Effector memory CD8-positive, alpha-beta T cell (primary cell): Measurements from ENCODE around the gene SLX9.
"Not testable (repeated sequence)": the region's sequence is repeated elsewhere in the genome, so short reads cannot be mapped to it uniquely, and the experiment has no call there.

ENCODE experiments used
- ATAC-seq: fragments of 150-1000 bp; cut with Tn5 transposase; replicated peaks from 2 replicates; pipeline ENCODE4 v1.10.0; 2021; ENCODE audit warnings: mild to moderate bottlenecking, moderate library complexity
- DNase-seq, 3 experiments: peaks; one replicate each; pipeline ENCODE4 v3.0.0; 2021
- H3K27ac Mint-ChIP-seq, 2 donors: one replicate each; pipeline ENCODE4 v1.8.0; 2022; ENCODE audit warnings: mild to moderate bottlenecking in 2 of 2, mixed read lengths in 2 of 2, moderate library complexity in 2 of 2
- H3K27me3 Mint-ChIP-seq, 2 donors: one replicate each; pipeline ENCODE4 v1.8.0; 2022; ENCODE audit warnings: mixed read lengths in 2 of 2
- H3K36me3 Mint-ChIP-seq: one replicate; pipeline ENCODE4 v1.8.0; 2022; ENCODE audit warnings: mild to moderate bottlenecking, moderate library complexity, mixed read lengths; ENCODE audit not compliant: insufficient read depth
- H3K4me1 Mint-ChIP-seq, 2 donors: one replicate each; pipeline ENCODE4 v1.8.0; 2022; ENCODE audit warnings: low read depth in 2 of 2, mixed read lengths in 2 of 2
- H3K4me3 Mint-ChIP-seq, 2 donors: one replicate each; pipeline ENCODE4 v1.8.0; 2022; ENCODE audit warnings: mild to moderate bottlenecking in 2 of 2, mixed read lengths in 2 of 2, moderate library complexity in 2 of 2
- H3K9me3 Mint-ChIP-seq, 2 donors: one replicate each; pipeline ENCODE4 v1.8.0; 2022; ENCODE audit warnings: mixed read lengths in 2 of 2

SLX9 gene

GRCh38 chr21:44926331-44927101 lies 13.3 kb upstream of the SLX9 start:
- Mint-ChIP-seq H3K27me3 (no peaks in the 10 kb centered on the region), H3K36me3 (peaks cover 28% of the 10 kb centered on the region), H3K4me1 (peaks cover 71 to 87% of the 10 kb centered on the region in 2 donors), H3K27ac (peak overlapping the region; percentile 85 to 99), H3K4me3 (peak overlapping the region; percentile 87 to 90), H3K9me3 (no peaks in the 10 kb centered on the region)
- peak; percentile 31 for ATAC-seq
- peak; percentile 41 to 44 (median 44) for DNase-seq

DNA sequence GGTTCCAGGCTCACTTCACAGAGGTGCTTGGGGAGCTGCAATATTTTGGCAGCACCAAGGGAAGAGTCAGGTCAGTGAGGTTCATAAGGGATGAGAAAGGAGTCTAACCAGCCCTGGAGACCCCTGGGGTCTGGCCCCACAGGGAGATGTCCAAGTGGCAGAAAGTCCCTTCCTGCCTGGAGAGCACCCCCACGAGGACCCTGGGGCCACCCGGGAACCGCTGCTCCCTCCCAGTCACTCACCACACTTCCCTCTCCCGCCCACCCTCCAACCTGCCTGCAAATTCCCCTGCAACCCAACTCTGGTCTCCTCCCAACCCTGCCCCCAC lies 12.6 kb upstream of the SLX9 start:
- ATAC-seq: no peak
- no peak for DNase-seq
- Mint-ChIP-seq H3K27me3 (no peaks in the 10 kb centered on the region), H3K27ac (peak overlapping the region; percentile 85 to 99), H3K4me1 (peaks cover 67 to 82% of the 10 kb centered on the region in 2 donors), H3K36me3 (peaks cover 28% of the 10 kb centered on the region), H3K9me3 (no peaks in the 10 kb centered on the region), H3K4me3 (peak overlapping the region; percentile 87 to 90)

DNA sequence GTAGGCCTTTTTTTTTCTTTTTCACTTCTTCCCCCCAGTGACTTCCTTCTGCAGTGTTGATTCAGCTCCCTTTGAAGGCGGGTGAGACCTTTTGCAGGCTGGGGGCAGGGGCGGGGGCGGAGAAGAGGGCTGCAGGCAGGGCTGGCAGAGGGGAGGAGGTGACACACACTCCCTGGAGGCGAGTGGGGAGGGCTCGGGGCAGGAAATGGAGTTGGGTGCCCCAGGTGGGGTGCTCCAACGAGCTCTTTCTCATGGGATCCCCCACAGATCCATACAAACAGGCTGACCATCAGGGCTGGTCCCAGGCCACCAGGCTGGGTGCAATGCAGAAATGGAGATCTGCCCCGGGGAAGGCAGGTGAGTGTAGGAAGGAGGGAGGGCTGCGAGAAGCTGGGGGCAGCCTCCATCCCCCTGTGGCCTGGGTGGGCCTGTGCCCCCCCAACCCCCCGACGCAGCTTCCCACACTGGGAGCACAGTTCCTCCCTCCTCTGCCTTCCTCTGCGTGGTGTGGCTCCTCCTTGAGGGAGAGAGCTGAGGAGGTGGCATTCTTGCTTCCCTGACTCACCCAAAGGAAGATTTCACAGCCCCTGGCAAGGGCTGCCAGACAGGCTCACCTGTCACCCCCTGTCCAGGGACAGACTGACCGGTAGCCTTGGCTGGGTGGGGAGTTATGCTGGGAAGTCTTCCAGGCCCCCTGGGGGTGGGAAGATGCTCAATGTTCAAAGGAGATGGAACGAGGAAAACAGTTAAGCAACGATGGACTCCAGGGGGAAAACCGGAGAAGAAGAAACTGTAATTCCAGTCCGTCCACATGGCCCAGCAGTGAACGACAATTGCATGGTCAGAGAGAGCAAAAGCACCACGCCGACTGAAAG lies 12.0 kb upstream of the SLX9 start:
- Mint-ChIP-seq H3K4me3 (peak overlapping the region; percentile 87 to 90), H3K27me3 (no peaks in the 10 kb centered on the region), H3K36me3 (peaks cover 28% of the 10 kb centered on the region), H3K9me3 (no peaks in the 10 kb centered on the region), H3K27ac (peak overlapping the region; percentile 85 to 99), H3K4me1 (peaks cover 65 to 77% of the 10 kb centered on the region in 2 donors)
- ATAC-seq: peak; percentile 70
- DNase-seq: peak; percentile 62 to 69 (median 67)

- not testable (repeated sequence) for H3K27me3 Mint-ChIP-seq, H3K9me3 Mint-ChIP-seq, DNase-seq, ATAC-seq
- Mint-ChIP-seq H3K27ac (peak overlapping the region; percentile 88 to 99), H3K36me3 (peaks cover 28% of the 10 kb centered on the region), H3K4me1 (peaks cover 66 to 72% of the 10 kb centered on the region in 2 donors), H3K4me3 (peak overlapping the region; percentile 87 to 90)
These were observed 11.2 kb upstream of the SLX9 start for GRCh38 chr21:44928500-44929241.

DNA sequence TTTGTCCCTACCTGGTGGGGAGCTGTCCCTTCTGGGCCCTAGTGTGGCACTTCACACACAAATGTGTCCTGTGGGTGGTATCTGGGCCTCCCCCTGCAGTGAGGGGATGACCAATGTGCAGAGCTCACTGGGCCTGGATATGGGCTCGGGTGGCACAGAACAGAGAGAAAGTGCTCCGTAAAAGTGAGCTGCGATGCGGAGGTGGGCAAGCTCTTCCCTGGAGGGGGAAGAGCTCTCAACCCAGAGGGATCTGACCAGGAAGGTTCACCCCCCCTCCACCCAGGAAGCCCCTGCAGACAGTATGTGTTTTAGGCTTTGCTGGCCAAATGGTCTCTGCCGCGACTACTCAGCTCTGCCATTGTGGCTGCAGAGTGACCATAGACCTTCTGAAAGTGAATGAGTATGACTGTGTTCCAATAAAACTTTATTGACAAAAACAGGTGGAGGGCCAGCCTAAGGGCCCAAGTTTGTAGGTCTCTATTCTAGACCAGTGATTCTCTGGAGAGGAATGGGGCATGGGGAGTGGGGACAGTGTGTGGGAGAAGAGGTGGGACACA lies 10.5 kb upstream of the SLX9 start:
- no peak for DNase-seq
- H3K27ac Mint-ChIP-seq: peak overlapping the region; percentile 88 to 99
- H3K27me3 Mint-ChIP-seq: no peaks in the 10 kb centered on the region
- peaks cover 28% of the 10 kb centered on the region for H3K36me3 Mint-ChIP-seq
- no peak for ATAC-seq
- H3K4me1 Mint-ChIP-seq: peaks cover 60 to 65% of the 10 kb centered on the region in 2 donors
- H3K9me3 Mint-ChIP-seq: no peaks in the 10 kb centered on the region
- peak overlapping the region; percentile 87 to 90 for H3K4me3 Mint-ChIP-seq

GRCh38 chr21:44929799-44930542 lies 9.9 kb upstream of the SLX9 start:
- Mint-ChIP-seq H3K27ac (peak overlapping the region; percentile 88 to 99), H3K9me3 (no peaks in the 10 kb centered on the region), H3K27me3 (no peaks in the 10 kb centered on the region), H3K4me3 (peak overlapping the region; percentile 87 to 90), H3K4me1 (peaks cover 54 to 59% of the 10 kb centered on the region in 2 donors), H3K36me3 (peaks cover 28% of the 10 kb centered on the region)
- DNase-seq: no peak
- no peak for ATAC-seq

DNA sequence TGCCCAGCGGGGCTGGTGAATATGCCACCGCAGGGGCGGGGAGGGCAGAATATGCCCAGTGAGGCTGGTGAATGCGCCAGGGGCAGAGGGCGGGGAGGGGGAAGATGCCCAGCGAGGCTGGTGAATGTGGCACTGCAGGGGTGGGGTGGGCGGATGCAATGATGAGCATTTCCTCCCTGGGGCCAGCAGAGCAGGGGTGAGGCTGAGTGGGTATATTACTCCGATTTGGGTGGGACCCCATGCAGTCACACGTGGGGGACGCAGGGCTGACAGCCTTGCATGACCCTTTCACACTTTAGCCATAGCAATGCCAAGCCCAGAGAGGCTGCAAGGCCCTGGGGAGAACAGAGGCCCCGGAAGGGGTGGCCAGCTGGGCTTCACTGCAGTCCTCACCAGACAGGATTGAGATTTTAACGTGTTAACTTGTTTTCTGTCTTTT lies 9.3 kb upstream of the SLX9 start:
- H3K36me3 Mint-ChIP-seq: peaks cover 22% of the 10 kb centered on the region
- no peaks in the 10 kb centered on the region for H3K27me3 Mint-ChIP-seq
- H3K4me1 Mint-ChIP-seq: peaks cover 48 to 53% of the 10 kb centered on the region in 2 donors
- peak overlapping the region; percentile 87 to 90 for H3K4me3 Mint-ChIP-seq
- H3K9me3 Mint-ChIP-seq: no peaks in the 10 kb centered on the region
- peak; percentile 49 for ATAC-seq
- H3K27ac Mint-ChIP-seq: peak overlapping the region; percentile 88 to 99
- DNase-seq: peak; percentile 69 to 76 (median 71)

DNA sequence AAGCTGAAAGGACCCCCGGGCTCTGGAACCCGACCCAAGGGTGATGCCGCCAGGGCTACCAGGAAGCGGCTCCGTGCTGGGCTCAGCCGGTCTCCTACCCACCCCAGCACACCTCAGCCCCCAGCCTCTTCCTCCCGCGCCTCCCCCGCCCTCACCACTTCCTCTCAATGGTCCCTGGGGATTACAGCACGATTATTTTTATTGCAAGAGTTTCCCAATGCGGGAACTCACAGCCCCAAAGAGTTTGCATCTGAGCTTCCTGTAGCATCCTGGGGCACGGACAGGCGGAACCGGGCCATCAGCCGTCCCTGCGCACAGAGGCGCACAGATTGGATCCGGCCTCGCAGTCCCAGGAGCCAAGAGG lies 8.7 kb upstream of the SLX9 start:
- DNase-seq (no peak), ATAC-seq (no peak)
- Mint-ChIP-seq H3K9me3 (no peaks in the 10 kb centered on the region), H3K27ac (peak overlapping the region in 1 of 2 donors; percentile 88), H3K36me3 (peaks cover 19% of the 10 kb centered on the region), H3K4me3 (peak overlapping the region; percentile 87 to 90), H3K27me3 (no peaks in the 10 kb centered on the region), H3K4me1 (peaks cover 46 to 47% of the 10 kb centered on the region in 2 donors)

DNA sequence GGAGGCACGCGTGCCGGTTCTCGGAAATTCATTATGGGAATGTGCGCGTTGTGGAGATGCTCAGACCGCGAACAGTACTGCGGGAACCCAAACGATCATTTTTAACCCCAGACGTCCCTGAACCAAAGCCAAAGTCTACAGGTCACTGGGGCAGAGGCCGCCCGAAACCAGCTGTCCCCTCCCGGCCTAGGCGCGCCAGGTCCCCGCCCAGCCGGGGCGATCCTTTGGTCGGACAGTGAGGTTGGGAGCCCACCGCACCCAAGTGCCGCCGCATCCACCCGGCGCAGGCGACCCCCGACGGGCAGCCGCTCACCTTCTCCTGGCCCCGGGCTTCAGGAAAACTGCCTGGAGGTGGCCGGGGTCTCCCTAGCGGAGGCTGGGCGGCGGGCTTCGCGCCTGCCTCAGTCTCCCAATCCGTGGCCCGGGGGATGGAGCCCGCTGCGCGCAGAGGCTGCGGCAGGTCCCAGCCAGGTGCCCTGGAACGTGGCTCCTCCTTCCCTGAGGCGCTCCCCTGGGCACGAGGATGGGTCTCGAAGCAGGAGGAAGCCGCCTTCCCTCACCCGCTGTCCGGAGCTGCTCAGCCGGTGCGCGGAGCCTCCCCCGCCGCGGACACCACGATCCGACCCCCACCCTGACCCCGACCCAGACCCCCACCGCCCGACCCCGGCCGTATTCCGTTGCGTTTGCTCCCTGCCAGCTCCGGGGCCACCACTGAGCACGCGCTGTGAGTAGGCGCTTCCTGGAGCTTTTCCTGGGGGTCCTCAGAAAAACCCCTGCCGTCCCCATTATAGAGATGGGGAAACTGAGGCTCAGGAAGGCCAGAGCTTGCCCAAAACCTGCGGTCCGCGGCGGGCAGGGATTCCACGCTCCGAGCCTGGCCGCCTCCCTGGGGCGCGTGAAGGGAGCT lies 8.1 kb upstream of the SLX9 start:
- H3K27ac Mint-ChIP-seq: no peak overlapping the region
- H3K36me3 Mint-ChIP-seq: peaks cover 14% of the 10 kb centered on the region
- no peaks in the 10 kb centered on the region for H3K27me3 Mint-ChIP-seq
- DNase-seq: no peak
- no peaks in the 10 kb centered on the region for H3K9me3 Mint-ChIP-seq
- peak overlapping the region; percentile 87 to 90 for H3K4me3 Mint-ChIP-seq
- H3K4me1 Mint-ChIP-seq: peaks cover 40 to 41% of the 10 kb centered on the region in 2 donors
- no peak for ATAC-seq

GRCh38 chr21:44932408-44933181 lies 7.2 kb upstream of the SLX9 start:
- peak overlapping the region in 1 of 2 donors; percentile 25 for H3K27ac Mint-ChIP-seq

GRCh38 chr21:44933199-44933917 lies 6.5 kb upstream of the SLX9 start:
- Mint-ChIP-seq H3K4me3 (peak overlapping the region; percentile 48 to 49), H3K27me3 (no peaks in the 10 kb centered on the region), H3K36me3 (peaks cover 6% of the 10 kb centered on the region), H3K27ac (peak overlapping the region in 1 of 2 donors; percentile 25), H3K9me3 (no peaks in the 10 kb centered on the region), H3K4me1 (peaks cover 28 to 31% of the 10 kb centered on the region in 2 donors)
- no peak for ATAC-seq
- no peak for DNase-seq

More at GRCh38 chr21:44932408-44933181, 7.2 kb upstream of the SLX9 start:
- Mint-ChIP-seq H3K4me3 (peak overlapping the region; percentile 87 to 90), H3K27me3 (no peaks in the 10 kb centered on the region), H3K9me3 (no peaks in the 10 kb centered on the region), H3K4me1 (peaks cover 32 to 34% of the 10 kb centered on the region in 2 donors), H3K36me3 (peaks cover 8% of the 10 kb centered on the region)
- ATAC-seq: peak; percentile 61
- DNase-seq: peak; percentile 54 to 73 (median 65)
